ENCODE measurements around the gene ADGRB3.
"Not testable (repeated sequence)": the region's sequence is repeated elsewhere in the genome, so short reads cannot be mapped to it uniquely, and the experiment has no call there.

ADGRB3 gene

DNA sequence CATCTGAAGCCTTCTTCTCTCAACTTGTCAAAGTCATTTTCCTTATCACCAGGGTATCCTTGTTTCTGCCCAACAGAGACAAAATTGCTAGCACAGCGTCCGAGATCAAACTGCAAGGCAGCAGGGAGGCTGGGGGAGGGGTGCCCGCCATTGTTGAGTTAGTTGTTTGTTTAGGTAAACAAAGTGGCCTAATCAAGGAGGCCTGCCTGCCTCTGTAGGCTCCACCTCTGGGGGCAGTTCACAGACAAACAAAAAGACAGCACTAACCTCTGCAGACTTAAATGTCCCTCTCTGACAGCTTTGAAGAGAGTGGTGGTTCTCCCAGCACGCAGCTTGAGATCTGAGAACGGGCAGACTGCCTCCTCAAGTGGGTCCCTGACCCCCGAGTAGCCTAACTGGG, 155.0 kb downstream of the ADGRB3 start:
- not testable (repeated sequence) for DNase-seq (ENCODE audit: low spot score)

- not testable (repeated sequence) for DNase-seq (ENCODE audit: low spot score)
These were observed 179.9 kb downstream of the ADGRB3 start for GRCh38 chr6:68814976-68815375.

DNA sequence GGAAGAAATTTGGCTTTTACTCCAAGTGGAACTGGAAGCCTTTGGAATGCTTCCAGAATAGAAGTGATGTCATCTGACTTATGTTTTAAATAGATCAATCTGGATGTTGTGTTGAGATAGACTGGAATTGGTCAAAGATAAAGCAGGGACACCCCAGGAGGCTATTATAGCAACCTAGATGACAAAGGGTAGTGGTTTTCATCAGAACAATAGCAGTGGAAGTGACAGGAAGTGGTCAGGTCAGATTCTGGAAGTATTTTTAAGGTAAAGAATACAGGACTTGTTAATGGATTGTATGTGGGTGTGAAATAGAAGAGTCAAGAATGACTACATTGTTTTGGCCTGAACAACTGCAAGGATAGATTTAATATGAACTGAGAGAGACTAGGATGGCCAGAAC, 191.4 kb downstream of the ADGRB3 start:
- no peak for DNase-seq (ENCODE audit: low spot score)

- no peak for DNase-seq (ENCODE audit: low spot score)
These were observed 199.5 kb downstream of the ADGRB3 start for GRCh38 chr6:68834551-68834950.

DNA sequence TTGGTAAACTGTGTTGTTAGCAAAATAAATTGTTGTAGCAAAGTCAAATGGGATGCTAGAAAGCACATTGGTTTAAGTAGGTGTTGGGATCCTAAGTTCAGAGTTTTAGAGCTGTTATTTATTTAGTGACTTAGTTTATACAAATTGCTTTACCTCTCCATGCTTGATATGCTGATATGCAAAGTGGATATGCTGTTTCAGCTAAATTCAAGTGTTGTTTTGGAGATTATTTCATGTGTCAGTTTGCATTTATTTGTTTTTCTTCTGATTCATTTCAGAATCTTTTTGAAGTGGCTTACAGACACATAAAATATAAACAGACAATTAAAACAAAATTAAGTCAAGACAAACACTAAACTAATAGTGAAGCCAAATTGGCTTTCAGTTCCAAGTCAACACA, 203.5 kb downstream of the ADGRB3 start:
- DNase-seq (ENCODE audit: low spot score) = no peak

- no peak for DNase-seq (ENCODE audit: low spot score)
These were observed 217.7 kb downstream of the ADGRB3 start for GRCh38 chr6:68852791-68853190.

DNA sequence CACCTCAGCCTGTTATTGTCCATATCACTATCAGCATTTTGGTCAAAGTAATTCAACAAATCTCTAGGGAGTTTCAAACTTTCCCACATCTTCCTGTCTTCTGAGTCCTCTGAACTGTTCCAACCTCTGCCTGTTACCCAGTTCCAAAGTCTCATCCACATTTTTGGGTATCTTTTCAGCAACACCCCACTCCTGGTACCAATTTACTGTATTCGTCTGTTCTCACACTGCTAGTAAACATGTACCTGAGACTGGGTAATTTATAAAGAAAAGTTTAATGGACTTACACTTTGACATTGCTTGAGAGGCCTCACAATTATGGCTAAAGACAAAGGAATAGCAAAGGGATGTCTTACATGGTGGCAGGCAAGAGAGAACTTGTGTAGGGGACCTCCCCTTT, 224.2 kb downstream of the ADGRB3 start:
- no peak for DNase-seq (ENCODE audit: low spot score)

- DNase-seq (ENCODE audit: low spot score) = no peak
These were observed 233.6 kb downstream of the ADGRB3 start for GRCh38 chr6:68868646-68869045.

- no peak for DNase-seq (ENCODE audit: low spot score)
These were observed 238.2 kb downstream of the ADGRB3 start for GRCh38 chr6:68873236-68873635.

- DNase-seq (ENCODE audit: low spot score) = no peak
These were observed 239.7 kb downstream of the ADGRB3 start for GRCh38 chr6:68874747-68875146.

DNA sequence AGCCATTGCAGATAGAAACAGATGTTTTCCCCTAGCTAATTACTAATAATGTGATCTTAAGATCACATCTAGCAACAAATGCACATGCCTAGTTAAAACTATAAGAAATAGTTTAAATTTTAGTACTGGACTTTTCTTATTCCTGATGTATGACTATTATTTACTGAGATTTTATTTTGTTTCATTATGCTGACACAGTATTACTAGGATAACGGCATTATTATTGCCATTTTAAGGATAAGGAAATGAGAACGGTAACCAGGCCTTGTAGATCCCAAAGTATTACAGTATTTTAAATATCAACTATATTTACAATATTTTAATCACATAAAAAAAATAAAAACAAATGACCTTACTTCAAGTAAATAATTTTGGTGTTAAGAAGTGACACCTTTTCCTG, 240.3 kb downstream of the ADGRB3 start:
- DNase-seq (ENCODE audit: low spot score) = no peak

DNA sequence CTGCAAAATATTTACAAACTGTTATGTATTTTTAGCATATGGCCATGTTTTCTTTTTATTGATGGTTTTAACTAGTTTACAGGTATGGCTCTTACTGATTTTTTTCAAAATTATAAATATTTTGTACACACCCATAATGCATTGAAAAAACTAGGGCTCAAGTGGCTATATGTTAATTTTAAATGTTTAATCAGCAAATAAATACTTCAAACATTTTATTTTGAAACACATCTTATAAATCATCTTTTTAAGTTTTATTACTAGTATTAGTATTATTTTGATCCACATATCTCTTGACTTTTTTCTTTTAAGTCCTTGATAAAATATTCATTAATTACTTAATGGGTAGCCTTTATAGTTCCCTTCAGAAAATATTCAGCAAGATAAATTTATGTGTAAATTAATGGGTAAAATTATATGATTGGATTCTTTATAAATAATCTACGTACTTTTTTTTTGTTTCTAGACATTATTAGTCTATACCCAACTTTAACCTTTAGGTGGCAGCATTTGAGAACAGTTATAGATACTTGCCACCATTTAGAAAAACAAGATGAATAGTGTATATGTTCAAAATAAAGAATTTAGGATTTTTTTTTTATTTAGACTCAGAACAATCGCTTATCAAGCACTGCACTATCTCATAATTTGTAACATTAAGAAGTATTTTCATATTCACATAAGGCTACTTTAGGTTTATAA, 241.9 kb downstream of the ADGRB3 start:
- DNase-seq (ENCODE audit: low spot score) = no peak

DNA sequence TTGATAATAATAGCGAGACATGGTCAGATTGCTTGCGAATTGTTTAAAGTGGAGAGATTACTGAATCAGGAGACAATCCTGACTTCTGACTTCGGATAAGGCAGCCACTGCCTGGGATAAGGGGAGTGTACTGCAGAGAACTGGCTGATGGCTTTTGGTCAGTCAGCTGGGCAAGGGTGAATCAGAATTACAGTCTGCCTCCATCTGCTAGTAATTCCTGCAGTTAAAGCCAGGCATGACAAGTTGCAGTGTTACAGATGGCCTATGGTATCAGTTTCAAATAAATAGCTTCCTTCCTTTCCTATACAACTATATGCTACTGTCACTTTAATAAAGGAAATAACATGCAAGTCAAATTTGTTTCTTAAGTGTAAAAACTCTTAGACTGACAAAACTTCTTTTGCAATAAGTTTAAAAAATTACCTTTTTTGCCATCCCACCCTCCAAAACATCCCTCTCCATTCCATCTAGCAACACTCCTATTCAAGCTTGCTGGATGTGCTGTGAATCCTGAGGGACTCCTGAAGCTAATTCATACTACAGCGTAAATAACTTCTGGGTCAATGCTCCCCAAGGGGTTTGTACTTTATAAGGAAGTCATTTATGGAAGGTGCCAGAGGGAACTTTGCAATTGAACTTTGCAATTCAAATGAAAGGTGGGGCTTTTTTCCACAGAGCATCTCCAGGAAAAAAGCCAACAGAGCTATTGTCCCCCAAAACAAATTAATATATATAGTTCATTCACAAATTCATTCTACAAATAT, 245.2 kb downstream of the ADGRB3 start:
- no peak for DNase-seq (ENCODE audit: low spot score)

DNA sequence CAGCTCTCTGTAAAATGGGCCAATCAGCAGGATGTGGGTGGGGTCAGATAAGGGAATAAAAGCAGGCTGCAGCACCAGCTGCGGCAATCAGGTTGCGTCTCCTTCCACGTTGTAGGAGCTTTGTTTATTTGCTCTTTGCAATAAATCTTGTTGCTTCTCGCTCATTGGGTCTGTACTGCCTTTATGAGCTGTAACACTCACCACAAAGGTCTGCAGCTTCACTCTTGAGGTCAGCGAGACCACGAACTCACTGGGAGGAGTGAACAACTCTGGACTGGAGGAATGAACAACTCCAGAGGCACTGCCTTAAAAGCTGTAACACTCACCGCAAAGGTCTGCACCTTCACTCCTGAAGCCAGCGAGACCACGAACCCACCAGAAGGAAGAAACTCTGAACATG, 248.2 kb downstream of the ADGRB3 start:
- DNase-seq (ENCODE audit: low spot score) = not testable (repeated sequence)

DNA sequence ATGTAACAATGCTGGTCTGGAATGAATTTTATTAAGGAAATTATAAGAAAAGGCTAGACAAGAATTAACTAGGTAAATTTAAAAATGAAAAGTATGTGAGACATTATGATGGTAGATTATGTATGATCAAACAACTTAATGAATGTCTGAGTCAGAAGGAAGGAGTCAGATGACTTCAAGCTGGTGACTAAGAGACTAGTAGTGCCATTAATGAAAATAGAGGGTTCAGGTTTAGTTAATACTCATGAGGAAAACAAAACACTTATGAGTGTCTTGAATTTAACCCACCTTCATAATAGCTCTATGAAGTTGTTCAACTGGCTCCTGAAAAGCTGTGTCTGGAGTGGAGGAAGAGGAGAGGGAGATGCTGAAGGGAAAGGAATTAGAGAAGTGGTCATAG, 256.3 kb downstream of the ADGRB3 start:
- no peak for DNase-seq (ENCODE audit: low spot score)

DNA sequence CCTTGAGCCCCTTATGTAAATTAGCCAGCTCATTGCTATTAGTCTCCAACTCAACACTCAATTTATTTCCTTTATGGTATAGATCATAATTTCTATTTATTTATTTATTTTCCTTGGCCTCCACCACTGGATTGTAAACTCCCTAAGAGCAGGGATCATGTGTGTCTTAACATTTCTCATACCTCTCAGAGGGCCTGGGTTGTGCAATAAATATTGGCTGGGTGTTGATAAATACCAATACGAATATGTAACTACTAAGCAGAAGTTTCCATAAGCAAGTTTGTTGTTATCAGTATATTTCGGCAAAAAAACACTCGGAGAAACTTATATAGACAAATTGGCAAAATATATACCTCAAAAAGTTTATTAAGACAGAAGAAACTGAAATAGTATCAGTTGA, 257.4 kb downstream of the ADGRB3 start:
- DNase-seq (ENCODE audit: low spot score) = no peak

DNA sequence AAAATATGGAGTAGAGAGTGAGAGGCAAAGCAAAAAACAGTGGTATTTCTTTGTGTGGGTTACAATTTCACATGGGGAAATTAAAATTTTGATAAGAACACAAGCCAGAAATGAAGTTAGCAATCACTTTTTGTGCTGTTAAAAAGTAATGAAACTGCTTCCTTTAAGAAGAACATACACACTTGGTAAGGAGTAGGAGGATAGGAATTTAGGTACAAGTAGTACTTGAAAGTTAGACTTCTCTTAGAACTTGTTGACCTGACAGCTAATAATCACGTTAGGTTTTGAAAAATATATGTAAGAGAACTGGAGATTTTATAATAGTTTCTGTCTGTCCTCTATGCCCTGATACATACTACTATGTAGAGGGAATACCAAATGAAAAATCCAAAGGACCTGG, 260.8 kb downstream of the ADGRB3 start:
- DNase-seq (ENCODE audit: low spot score) = no peak

- no peak for DNase-seq (ENCODE audit: low spot score)
These were observed 266.0 kb downstream of the ADGRB3 start for GRCh38 chr6:68901044-68901443.

GRCh38 chr6:68911334-68911733, 276.3 kb downstream of the ADGRB3 start:
- no peak for DNase-seq (ENCODE audit: low spot score)

DNA sequence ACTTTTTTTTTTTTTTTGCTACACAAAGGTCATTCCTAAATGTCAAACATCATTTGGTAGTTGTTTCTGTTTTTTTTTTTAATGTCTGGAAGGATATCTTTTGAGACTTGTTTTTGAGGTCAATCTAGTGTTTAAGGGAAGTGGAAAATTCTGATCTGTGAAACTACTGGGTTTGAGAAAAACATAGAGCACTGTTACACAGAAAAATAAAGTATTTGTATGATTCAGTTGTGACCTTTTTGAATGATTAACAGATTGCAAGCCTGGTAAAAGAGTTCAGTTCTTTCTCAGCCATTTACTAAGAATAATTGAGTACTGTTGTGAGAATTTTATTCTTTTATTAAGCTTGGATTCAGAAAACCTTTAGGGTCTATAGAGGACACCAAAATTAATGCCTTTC, 276.7 kb downstream of the ADGRB3 start:
- DNase-seq (ENCODE audit: low spot score) = no peak

DNA sequence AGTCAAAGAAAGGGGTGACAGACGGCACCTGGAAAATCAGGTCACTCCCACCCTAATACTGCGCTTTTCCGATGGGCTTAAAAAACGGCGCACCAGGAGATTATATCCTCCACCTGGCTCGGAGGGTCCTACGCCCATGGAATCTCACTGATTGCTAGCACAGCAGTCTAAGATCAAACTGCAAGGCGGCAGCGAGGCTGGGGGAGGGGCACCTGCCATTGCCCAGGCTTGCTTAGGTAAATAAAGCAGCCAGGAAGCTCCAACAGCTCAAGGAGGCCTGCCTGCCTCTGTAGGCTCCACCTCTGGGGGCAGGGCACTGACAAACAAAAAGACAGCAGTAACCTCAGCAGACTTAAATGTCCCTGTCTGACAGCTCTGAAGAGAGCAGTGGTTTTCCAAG, 277.7 kb downstream of the ADGRB3 start:
- not testable (repeated sequence) for DNase-seq (ENCODE audit: low spot score)

GRCh38 chr6:68915586-68915985, 280.5 kb downstream of the ADGRB3 start:
- no peak for DNase-seq (ENCODE audit: low spot score)

DNA sequence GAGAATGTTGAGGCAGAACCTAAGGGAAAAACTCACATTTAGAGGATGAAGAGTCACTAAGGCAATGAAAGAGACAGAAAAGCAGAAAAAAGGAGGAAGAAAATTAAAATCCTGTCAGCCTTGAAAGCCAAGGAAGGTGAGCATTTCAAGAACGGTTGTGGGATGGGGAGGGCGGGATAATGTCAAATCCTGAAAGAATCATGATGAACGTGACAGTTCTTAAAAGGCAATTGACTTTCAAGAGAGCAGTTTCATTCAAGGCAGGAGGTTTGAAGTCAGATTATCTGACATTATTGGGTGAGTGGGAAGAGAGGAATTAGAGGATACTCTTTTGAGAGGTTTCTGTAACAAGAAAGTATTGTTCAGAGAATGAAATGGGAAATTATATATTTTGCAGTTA, 284.5 kb downstream of the ADGRB3 start:
- no peak for DNase-seq (ENCODE audit: low spot score)

GRCh38 chr6:68941345-68941744, 306.3 kb downstream of the ADGRB3 start:
- no peak for DNase-seq (ENCODE audit: low spot score)
